HFFc6 (cell line): ENCODE data around the gene KLRD1. TPM values are rescaled to one million over a fixed set of nuclear protein-coding genes. Genes with fewer than 3 reads are reported as not detected.

Experiments used
- DNase-seq: peaks from one replicate; pipeline ENCODE4 v3.0.0-alpha.2; 2018
- H3K27ac Mint-ChIP-seq: 2 replicates; pipeline ENCODE4 v1.8.0; 2020; ENCODE audit warnings: mild to moderate bottlenecking, mixed read lengths
- H3K27me3 Mint-ChIP-seq: 2 replicates; pipeline ENCODE4 v1.8.0; 2021; ENCODE audit warnings: mild to moderate bottlenecking, moderate library complexity, mixed read lengths; ENCODE audit not compliant: insufficient read depth
- H3K36me3 Mint-ChIP-seq: 2 replicates; pipeline ENCODE4 v1.8.0; 2021; ENCODE audit warnings: low read depth, mixed read lengths
- H3K4me1 Mint-ChIP-seq: 2 replicates; pipeline ENCODE4 v1.8.0; 2020; ENCODE audit warnings: low read depth, mixed read lengths
- H3K4me3 Mint-ChIP-seq: 2 replicates; pipeline ENCODE4 v1.8.0; 2020; ENCODE audit warnings: mild to moderate bottlenecking, moderate library complexity, mixed read lengths
- H3K9me3 Mint-ChIP-seq: 2 replicates; pipeline ENCODE4 v1.8.0; 2020; ENCODE audit warnings: mild to moderate bottlenecking, mixed read lengths
- total RNA-seq, 6 experiments: library from RNA; stranded (reverse); fragmentation: NEBNext Ultra II Directional; extraction: Animal tissue kit (Norgen Biotek cat#: 25700); gene quantifications; 2 replicates in 1 of 6; 3 replicates in 5 of 6; pipeline ENCODE4 v1.2.3, GENCODE V29; 2021
- TF ChIP-seq, protein P1 (sequence below): fragments of 200-600 bp; sonication (generic); IDR thresholded peaks from 2 replicates; pipeline ENCODE4 v1.5.0; 2021; ENCODE audit warnings: antibody characterized with exemption, mild to moderate bottlenecking

KLRD1 gene
- total RNA-seq, 6 experiments from 2014 or later: 0.14 to 0.78 (median 0.28) TPM

DNA sequence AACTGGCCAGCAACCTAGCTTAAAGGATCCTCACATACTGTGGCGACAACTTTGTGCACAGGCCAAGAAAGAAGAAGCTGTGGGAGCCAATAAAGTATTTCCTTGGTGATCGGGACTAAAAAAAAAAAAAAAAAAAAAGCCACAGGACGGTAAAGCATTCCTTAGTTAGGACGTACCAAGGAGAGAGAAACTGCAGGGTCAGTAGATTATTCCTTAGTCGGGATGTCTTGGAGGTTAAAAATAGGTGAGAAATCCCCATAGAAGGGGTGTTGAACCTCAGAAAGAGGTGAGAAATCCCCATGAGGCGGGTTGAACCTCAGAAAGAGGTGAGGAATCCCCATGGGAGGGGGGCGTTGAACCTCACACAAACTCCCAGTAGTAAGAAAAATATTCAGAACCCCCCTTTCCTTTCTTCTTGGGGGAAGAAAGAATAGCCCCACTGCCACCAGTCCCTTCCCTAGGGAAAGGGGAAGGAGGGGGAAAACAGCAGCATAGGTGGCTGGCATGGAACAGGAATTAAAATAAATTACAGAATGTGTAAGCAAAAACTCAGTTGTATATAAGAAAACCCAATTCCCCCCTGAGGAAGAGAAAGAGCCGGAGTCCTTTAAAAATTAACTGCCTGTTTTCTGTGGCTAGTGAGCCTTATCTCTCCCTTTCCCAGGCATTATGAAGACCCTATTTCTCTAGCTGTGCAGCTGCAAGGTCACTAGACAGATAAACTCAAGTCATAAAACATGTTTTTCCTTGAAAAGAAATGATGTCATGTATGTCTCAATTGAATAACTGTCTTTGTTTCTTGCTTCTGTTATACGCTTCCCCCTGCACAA lies 55.4 kb downstream of the KLRD1 start:
- TF ChIP-seq, protein P1, sequence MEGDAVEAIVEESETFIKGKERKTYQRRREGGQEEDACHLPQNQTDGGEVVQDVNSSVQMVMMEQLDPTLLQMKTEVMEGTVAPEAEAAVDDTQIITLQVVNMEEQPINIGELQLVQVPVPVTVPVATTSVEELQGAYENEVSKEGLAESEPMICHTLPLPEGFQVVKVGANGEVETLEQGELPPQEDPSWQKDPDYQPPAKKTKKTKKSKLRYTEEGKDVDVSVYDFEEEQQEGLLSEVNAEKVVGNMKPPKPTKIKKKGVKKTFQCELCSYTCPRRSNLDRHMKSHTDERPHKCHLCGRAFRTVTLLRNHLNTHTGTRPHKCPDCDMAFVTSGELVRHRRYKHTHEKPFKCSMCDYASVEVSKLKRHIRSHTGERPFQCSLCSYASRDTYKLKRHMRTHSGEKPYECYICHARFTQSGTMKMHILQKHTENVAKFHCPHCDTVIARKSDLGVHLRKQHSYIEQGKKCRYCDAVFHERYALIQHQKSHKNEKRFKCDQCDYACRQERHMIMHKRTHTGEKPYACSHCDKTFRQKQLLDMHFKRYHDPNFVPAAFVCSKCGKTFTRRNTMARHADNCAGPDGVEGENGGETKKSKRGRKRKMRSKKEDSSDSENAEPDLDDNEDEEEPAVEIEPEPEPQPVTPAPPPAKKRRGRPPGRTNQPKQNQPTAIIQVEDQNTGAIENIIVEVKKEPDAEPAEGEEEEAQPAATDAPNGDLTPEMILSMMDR: no peak
- no peak for DNase-seq
- Mint-ChIP-seq H3K4me3 (no peak overlapping the region), H3K27me3 (peaks cover 1% of the 10 kb centered on the region; the same call in 1 of the 2 replicates), H3K9me3 (no peaks in the 10 kb centered on the region), H3K4me1 (peaks cover 7% of the 10 kb centered on the region), H3K36me3 (peaks cover 2% of the 10 kb centered on the region; the same call in 1 of the 2 replicates), H3K27ac (no peak overlapping the region)

- H3K9me3 Mint-ChIP-seq: no peaks in the 10 kb centered on the region
- H3K27me3 Mint-ChIP-seq: no peaks in the 10 kb centered on the region; the same call in 1 of the 2 replicates
- no peak overlapping the region for H3K4me3 Mint-ChIP-seq
- H3K36me3 Mint-ChIP-seq: peaks cover 8% of the 10 kb centered on the region; the same call in 1 of the 2 replicates
- no peak overlapping the region for H3K27ac Mint-ChIP-seq
- no peak for DNase-seq
- peaks cover 6% of the 10 kb centered on the region for H3K4me1 Mint-ChIP-seq
- TF ChIP-seq, protein P1: no peak
Observed at GRCh38 chr12:10363658-10363913, 55.9 kb downstream of the KLRD1 start.

DNA sequence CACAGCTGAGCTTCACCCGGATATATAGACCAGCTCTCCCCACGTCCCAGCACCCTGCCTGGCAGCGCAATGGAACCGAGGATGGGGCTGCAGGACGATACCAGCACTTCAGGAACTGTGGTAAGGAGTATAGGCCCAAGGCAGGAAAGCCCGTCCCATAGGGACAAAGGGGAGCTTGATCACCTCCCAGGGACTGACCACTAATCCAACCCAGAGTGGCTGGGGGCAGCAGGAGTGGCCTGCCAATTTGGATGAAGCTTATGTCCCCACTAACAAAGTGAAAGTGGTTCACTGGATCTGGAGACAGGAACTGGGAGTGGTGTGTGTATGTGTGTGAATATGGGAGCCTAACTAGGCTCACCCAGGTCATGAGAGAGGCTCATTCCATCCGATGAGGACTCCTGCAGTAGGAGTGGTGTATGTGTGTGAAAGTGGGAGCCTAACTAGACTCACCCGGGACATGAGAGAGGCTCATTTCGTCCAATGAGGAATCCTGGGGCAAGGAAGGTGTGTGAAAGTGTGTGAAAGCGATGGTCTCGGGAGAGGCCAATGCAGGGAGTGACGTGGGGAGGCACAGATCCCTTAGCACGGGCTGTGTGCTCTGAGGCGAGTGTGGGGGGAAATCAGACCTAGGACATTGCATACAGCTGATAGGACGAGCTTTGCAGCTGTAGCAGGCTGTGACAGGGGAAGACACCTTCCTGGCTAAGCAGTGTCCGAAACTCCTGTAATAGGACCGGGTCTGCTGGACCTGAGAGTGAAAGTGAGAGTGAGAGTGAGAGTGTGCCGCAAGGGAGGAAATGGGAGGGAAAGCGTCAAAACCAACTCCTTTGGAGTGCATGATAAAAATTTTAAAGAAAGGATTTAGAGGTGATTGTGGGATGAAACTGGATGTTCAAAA lies 56.5 kb downstream of the KLRD1 start:
- no peaks in the 10 kb centered on the region; the same call in none of the 2 replicates for H3K4me1 Mint-ChIP-seq

DNA sequence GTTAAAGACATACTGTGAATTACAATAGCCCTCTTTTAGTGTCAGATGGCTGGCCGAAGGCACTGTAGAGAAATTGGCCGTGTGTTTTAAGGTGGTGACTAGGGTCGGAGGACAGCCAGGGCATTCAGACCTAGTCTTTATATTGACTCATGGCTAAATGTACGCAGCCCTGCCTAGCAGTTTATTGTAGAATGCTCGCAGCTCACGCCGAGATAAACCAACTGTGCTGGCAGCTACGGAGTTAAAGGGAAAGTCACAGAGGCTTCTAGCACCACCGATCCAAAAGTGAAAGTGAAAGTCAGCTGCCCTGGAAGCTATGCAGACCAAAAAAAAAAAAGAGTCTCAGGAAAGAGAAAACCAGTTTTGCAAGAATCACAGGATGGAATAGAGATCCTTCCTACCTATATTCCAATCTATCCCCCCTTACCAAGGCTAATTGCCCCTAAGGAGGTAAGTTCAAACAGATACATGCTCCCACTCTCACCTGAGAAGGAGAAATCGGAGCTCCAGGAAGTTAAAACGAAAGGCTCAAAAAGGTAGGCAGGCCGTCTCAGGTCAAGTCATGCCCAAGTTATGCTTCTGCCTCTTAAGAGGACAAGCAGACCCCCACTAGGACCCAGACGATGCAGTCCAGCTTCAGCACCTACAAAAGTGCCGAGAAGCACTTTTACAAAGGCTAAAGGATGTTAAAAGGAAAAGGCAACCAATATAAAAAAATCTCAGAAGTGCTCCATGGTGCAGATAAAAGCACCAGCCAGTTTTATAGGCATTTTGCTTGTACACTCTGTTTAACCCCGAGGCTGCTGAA lies 57.3 kb downstream of the KLRD1 start:
- Mint-ChIP-seq H3K36me3 (peaks cover 8% of the 10 kb centered on the region; the same call in 1 of the 2 replicates), H3K4me3 (no peak overlapping the region), H3K27me3 (no peaks in the 10 kb centered on the region; the same call in 1 of the 2 replicates), H3K4me1 (no peaks in the 10 kb centered on the region; the same call in none of the 2 replicates), H3K27ac (no peak overlapping the region), H3K9me3 (no peaks in the 10 kb centered on the region)
- peak; percentile 67 for DNase-seq
- TF ChIP-seq, protein P1: no peak

More for the DNA sequence above, 56.5 kb downstream of the KLRD1 start:
- no peaks in the 10 kb centered on the region for H3K9me3 Mint-ChIP-seq
- no peak overlapping the region for H3K4me3 Mint-ChIP-seq
- H3K27ac Mint-ChIP-seq: no peak overlapping the region
- peak; percentile 12 for DNase-seq
- peaks cover 8% of the 10 kb centered on the region; the same call in 1 of the 2 replicates for H3K36me3 Mint-ChIP-seq
- H3K27me3 Mint-ChIP-seq: no peaks in the 10 kb centered on the region; the same call in 1 of the 2 replicates
- TF ChIP-seq, protein P1: no peak
